HCT116 (cell line): ENCODE data around the gene VAMP8.
"Not testable (repeated sequence)": the region's sequence is repeated elsewhere in the genome, so short reads cannot be mapped to it uniquely, and the experiment has no call there.

Experiments
- CBX3 ChIP-seq: IDR thresholded peaks from 2 replicates; pipeline ENCODE4 v1.6.1; 2012; ENCODE audit warnings: low read depth
- CTCF ChIP-seq, 3 experiments: fragments of 200-600 bp in 1 of 3; sonication (generic) in 1 of 3; IDR thresholded peaks in 2 of 3; conservative IDR thresholded peaks in 1 of 3; 2 replicates each; pipeline ENCODE4 v1.5.1; 2012 to 2017; ENCODE audit warnings: low read depth in 2 of 3, low read length in 2 of 3, antibody characterized with exemption in 1 of 3, borderline replicate concordance in 1 of 3, control low read depth in 1 of 3, mild to moderate bottlenecking in 1 of 3, mixed read lengths in 1 of 3, mixed run types in 1 of 3, moderate library complexity in 1 of 3; ENCODE audit not compliant: insufficient read depth in 1 of 3
- EGR1 ChIP-seq: IDR thresholded peaks from 2 replicates; pipeline ENCODE4 v1.6.1; 2012; ENCODE audit warnings: low read depth
- EZH2 ChIP-seq: fragments of 200-600 bp; sonication (generic); IDR thresholded peaks from 2 replicates; pipeline ENCODE4 v1.6.1; 2017; ENCODE audit warnings: antibody characterized with exemption, mixed run types
- EZH2phosphoT487 ChIP-seq: fragments of 200-600 bp; IDR thresholded peaks from 2 replicates; pipeline ENCODE4 v1.6.1; 2018; ENCODE audit warnings: antibody characterized with exemption, borderline replicate concordance
- JUND ChIP-seq: IDR thresholded peaks from 2 replicates; pipeline ENCODE4 v1.6.1; 2012
- POLR2A ChIP-seq: IDR thresholded peaks from 2 replicates; pipeline ENCODE4 v1.7.0; 2011; ENCODE audit warnings: borderline replicate concordance; ENCODE audit not compliant: insufficient read depth, insufficient read length; ENCODE audit errors: extremely low read depth
- POLR2AphosphoS5 ChIP-seq: IDR thresholded peaks from 2 replicates; pipeline ENCODE4 v1.6.1; 2011; ENCODE audit warnings: mild to moderate bottlenecking, low read depth, low read length, moderate library complexity
- REST ChIP-seq: IDR thresholded peaks from 2 replicates; pipeline ENCODE4 v1.6.1; 2012; ENCODE audit warnings: low read depth
- SIN3A ChIP-seq: IDR thresholded peaks from 2 replicates; pipeline ENCODE4 v1.6.1; 2012; ENCODE audit warnings: low read depth
- SRF ChIP-seq: IDR thresholded peaks from 2 replicates; pipeline ENCODE4 v1.6.1; 2012; ENCODE audit warnings: low read depth
- TCF7L2 ChIP-seq: IDR thresholded peaks from 2 replicates; pipeline ENCODE4 v1.7.0; 2011; ENCODE audit warnings: borderline replicate concordance, inconsistent platforms; ENCODE audit not compliant: insufficient read depth, insufficient read length; ENCODE audit errors: extremely low read depth
- ZFX ChIP-seq: fragments of 450-650 bp; IDR thresholded peaks from 2 replicates; pipeline ENCODE4 v1.6.1; 2017
- ZNF274 ChIP-seq: fragments of 200-500 bp; sonication (Bioruptor generic); IDR thresholded peaks from 2 replicates; pipeline ENCODE4 v1.6.1; 2014; ENCODE audit warnings: mild to moderate bottlenecking, low read depth, low read length, inconsistent platforms

- TF ChIP-seq TCF7L2; SRF; CTCF (IDR thresholded peaks at IDR 0.05 in 2 of 3, conservative IDR thresholded peaks at IDR 0.05 in 1 of 3; ENCODE audit: borderline replicate concordance in 1 of 3, insufficient read depth in 1 of 3, low read depth in 2 of 3, low read length in 2 of 3); EZH2; POLR2A; ZFX; EZH2phosphoT487; JUND; EGR1; CBX3; ZNF274; SIN3A; REST: not testable (repeated sequence)
- peak; percentile 28; the same call in 1 of the 2 replicates for TF ChIP-seq POLR2AphosphoS5
Measured at GRCh38 chr2:85544915-85545779, 32.2 kb upstream of the VAMP8 start.
